ENCODE data around the gene DLGAP1. TPM values are rescaled to one million over a fixed set of nuclear protein-coding genes. Genes with fewer than 3 reads are reported as not detected.
A peak's percentile ranks its signal among the peaks of the same experiment; 100 is the strongest.

DLGAP1 gene
- total and polyA plus RNA-seq, 2 of the 8 experiments (the other 6 are each of a cell fraction or from before 2014, with no cell fraction given): 11.8 to 16.9 TPM

GRCh38 chr18:3592864-3593263, 862.2 kb downstream of the DLGAP1 start:
- no peak overlapping the region for H3K27ac ChIP-seq (ENCODE audit: low read depth, low read length)
- H3K4ac ChIP-seq (replicated peaks; ENCODE audit: insufficient read length, low read depth, low read length): no peak overlapping the region
- H3K56ac ChIP-seq (replicated peaks; ENCODE audit: insufficient read length, low read depth, low read length): no peak overlapping the region
- FAIRE-seq (no peak), DNase-seq (ENCODE audit: low read depth in 1 of 2, low spot score in 2 of 2) (no peak)
- no peak overlapping the region for H3K23ac ChIP-seq (ENCODE audit: insufficient read length)
- H2BK120ac ChIP-seq (replicated peaks; ENCODE audit: low read depth, low read length): no peak overlapping the region
- H2BK12ac ChIP-seq (ENCODE audit: low read depth, low read length): no peak overlapping the region; the same call in 1 of the 2 replicates
- no peak overlapping the region for H2AFZ ChIP-seq (ENCODE audit: low read length)
- peak overlapping the region; percentile 56 to 96; a peak in 3 of 4 replicates for H3K4me2 ChIP-seq (ENCODE audit: insufficient read depth in 1 of 2, low read depth in 2 of 2, low read length in 2 of 2)
- H2BK15ac ChIP-seq (ENCODE audit: low read length): no peak overlapping the region
- peaks cover 6% of the 10 kb centered on the region; the same call in 1 of the 2 replicates for H3K23me2 ChIP-seq (ENCODE audit: low read depth, low read length)
- TF ChIP-seq TCF12 (IDR thresholded peaks at IDR 0.05; ENCODE audit: low read depth, low read length): 0 out of 2 replicates have a peak, but pooled peaks have one; percentile 60
- TF ChIP-seq POLR2AphosphoS5 (IDR thresholded peaks at IDR 0.05; ENCODE audit: low read depth, low read length): peak; percentile 79
- no peak for TF ChIP-seq GABPA (IDR thresholded peaks at IDR 0.05; ENCODE audit: borderline replicate concordance, insufficient read depth, low read length)
- no peak for TF ChIP-seq CREB1 (IDR thresholded peaks at IDR 0.05)
- no peak for TF ChIP-seq KDM1A (IDR thresholded peaks at IDR 0.05; ENCODE audit: borderline replicate concordance, low read length)
- TF ChIP-seq SIN3A (conservative IDR thresholded peaks at IDR 0.05 in 1 of 2, IDR thresholded peaks at IDR 0.05 in 1 of 2; ENCODE audit: low read depth in 1 of 2, low read length in 2 of 2): 0 out of 4 replicates have a peak, but pooled peaks of 1 of the 2 experiments have one; percentile 26
- TF ChIP-seq TEAD4 (IDR thresholded peaks at IDR 0.05; ENCODE audit: low read depth, low read length): no peak
- TF ChIP-seq CTBP2 (IDR thresholded peaks at IDR 0.05; ENCODE audit: borderline replicate concordance, insufficient read depth, insufficient read length, low read length): no peak
- TF ChIP-seq EGR1 (IDR thresholded peaks at IDR 0.05; ENCODE audit: borderline replicate concordance, low read depth, low read length): no peak
- TF ChIP-seq, protein P1, sequence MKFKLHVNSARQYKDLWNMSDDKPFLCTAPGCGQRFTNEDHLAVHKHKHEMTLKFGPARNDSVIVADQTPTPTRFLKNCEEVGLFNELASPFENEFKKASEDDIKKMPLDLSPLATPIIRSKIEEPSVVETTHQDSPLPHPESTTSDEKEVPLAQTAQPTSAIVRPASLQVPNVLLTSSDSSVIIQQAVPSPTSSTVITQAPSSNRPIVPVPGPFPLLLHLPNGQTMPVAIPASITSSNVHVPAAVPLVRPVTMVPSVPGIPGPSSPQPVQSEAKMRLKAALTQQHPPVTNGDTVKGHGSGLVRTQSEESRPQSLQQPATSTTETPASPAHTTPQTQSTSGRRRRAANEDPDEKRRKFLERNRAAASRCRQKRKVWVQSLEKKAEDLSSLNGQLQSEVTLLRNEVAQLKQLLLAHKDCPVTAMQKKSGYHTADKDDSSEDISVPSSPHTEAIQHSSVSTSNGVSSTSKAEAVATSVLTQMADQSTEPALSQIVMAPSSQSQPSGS (IDR thresholded peaks at IDR 0.05; ENCODE audit: low read length): no peak
- H3K36me3 ChIP-seq (ENCODE audit: control insufficient read depth in 2 of 4, insufficient read depth in 4 of 4, low read length in 3 of 4): no peaks in the 10 kb centered on the region
- no peak overlapping the region for H4K5ac ChIP-seq (ENCODE audit: insufficient read length, low read depth, low read length)
- H2BK5ac ChIP-seq (ENCODE audit: low read depth, low read length): no peak overlapping the region
- H4K8ac ChIP-seq (ENCODE audit: extremely low read depth, insufficient read depth, low read length): no peak overlapping the region
- peak overlapping the region; percentile 15; the same call in 1 of the 2 replicates for H3K18ac ChIP-seq (ENCODE audit: extremely low read depth, low read length)
- no peak overlapping the region for H3K14ac ChIP-seq (ENCODE audit: insufficient read length)
- no peaks in the 10 kb centered on the region for H4K20me1 ChIP-seq (replicated peaks in 1 of 2; ENCODE audit: control insufficient read depth in 1 of 2, insufficient read depth in 2 of 2, low read length in 2 of 2)
- H2BK20ac ChIP-seq (ENCODE audit: low read length): no peak overlapping the region
- no peak overlapping the region for H3K9ac ChIP-seq (replicated peaks in 1 of 4; ENCODE audit: extremely low read depth in 1 of 4, low read depth in 3 of 4, low read length in 3 of 4)
- H3K79me1 ChIP-seq (ENCODE audit: low read depth, low read length): no peaks in the 10 kb centered on the region
- 66% methylated on average over 6 of the region's 6 CpGs; no CpG with 5 or more reads in 1 of the 2 experiments for WGBS, 2 experiments (ENCODE audit: extremely low coverage in 1 of 2, insufficient coverage in 1 of 2, insufficient read length in 1 of 2, insufficient replicate concordance in 2 of 2, low coverage in 1 of 2, low lambda C conversion rate in 2 of 2, missing lambda C conversion rate in 1 of 2)
- no peaks in the 10 kb centered on the region for H3K9me3 ChIP-seq (ENCODE audit: insufficient read depth in 2 of 2, low read depth in 1 of 2, low read length in 1 of 2)
- H4K91ac ChIP-seq (replicated peaks; ENCODE audit: insufficient read length, low read length): no peak overlapping the region
- peaks cover 0 to 15% (median 8%) of the 10 kb centered on the region in 4 experiments; a peak in 6 of 7 replicates for H3K27me3 ChIP-seq (replicated peaks in 1 of 4; ENCODE audit: control insufficient read depth in 3 of 4, extremely low read depth in 1 of 4, insufficient read depth in 3 of 4, low read length in 3 of 4)
- H3K4me3 ChIP-seq (ENCODE audit: extremely low read depth in 1 of 4, insufficient read depth in 2 of 4, low read depth in 3 of 4, low read length in 4 of 4): peak overlapping the region in 1 of 4 experiments; percentile 53; a peak in 1 of 8 replicates
- peaks cover 0 to 9% of the 10 kb centered on the region in 2 experiments; a peak in 2 of 4 replicates for H3K79me2 ChIP-seq (ENCODE audit: control insufficient read depth in 1 of 2, insufficient read depth in 2 of 2, low read length in 2 of 2)
- H3K4me1 ChIP-seq (replicated peaks in 1 of 4; ENCODE audit: control insufficient read depth in 3 of 4, insufficient read depth in 4 of 4, low read length in 3 of 4): peaks cover 15 to 35% (median 24%) of the 10 kb centered on the region in 4 experiments
- ChIA-PET POLR2A (ENCODE audit: partially characterized antibody) (interaction anchor here (1.7 to 4.7 kb wide), 3 partner anchors 10 to 138 kb away, joined by 8 to 26 read pairs (median 11); no protein-coding TSS in a partner anchor), CTCF (ENCODE audit: partially characterized antibody) (interaction anchor here (0.6 to 7.3 kb wide), 8 partner anchors 66 to 195 kb away, joined by 3 to 66 read pairs (median 4); no protein-coding TSS in a partner anchor)
- no peak overlapping the region for H2AK5ac ChIP-seq (ENCODE audit: low read depth, low read length)
